ENCODE measurements around the gene ST3GAL3.

The ST3GAL3 gene

GRCh38 chr1:43851561-43852338 lies 144.4 kb downstream of the ST3GAL3 start:
- no peak for DNase-seq (ENCODE audit: low read depth)

GRCh38 chr1:43853161-43853921 lies 146.0 kb downstream of the ST3GAL3 start:
- DNase-seq (ENCODE audit: low read depth) = no peak

- DNase-seq (ENCODE audit: low read depth) = no peak
These were observed 147.1 kb downstream of the ST3GAL3 start for GRCh38 chr1:43854473-43854872.

- no peak for DNase-seq (ENCODE audit: low read depth)
These were observed 148.9 kb downstream of the ST3GAL3 start for GRCh38 chr1:43856188-43856587.

GRCh38 chr1:43857163-43857562 lies 149.8 kb downstream of the ST3GAL3 start:
- DNase-seq (ENCODE audit: low read depth) = no peak

- DNase-seq (ENCODE audit: low read depth) = no peak
These were observed 151.0 kb downstream of the ST3GAL3 start for GRCh38 chr1:43858324-43858723.

- DNase-seq (ENCODE audit: low read depth) = no peak
These were observed 154.0 kb downstream of the ST3GAL3 start for GRCh38 chr1:43861337-43861736.

- no peak for DNase-seq (ENCODE audit: low read depth)
These were observed 154.8 kb downstream of the ST3GAL3 start for GRCh38 chr1:43861988-43862735.

GRCh38 chr1:43864111-43865045 lies 157.0 kb downstream of the ST3GAL3 start:
- no peak for DNase-seq (ENCODE audit: low read depth)

GRCh38 chr1:43866201-43866600 lies 158.9 kb downstream of the ST3GAL3 start:
- no peak for DNase-seq (ENCODE audit: low read depth)

GRCh38 chr1:43867976-43868740 lies 160.8 kb downstream of the ST3GAL3 start:
- DNase-seq (ENCODE audit: low read depth) = no peak

GRCh38 chr1:43868741-43869067 lies 161.4 kb downstream of the ST3GAL3 start:
- DNase-seq (ENCODE audit: low read depth) = no peak

- DNase-seq (ENCODE audit: low read depth) = no peak
These were observed 163.0 kb downstream of the ST3GAL3 start for GRCh38 chr1:43870306-43870705.

- no peak for DNase-seq (ENCODE audit: low read depth)
These were observed 164.0 kb downstream of the ST3GAL3 start for GRCh38 chr1:43871181-43871910.

- DNase-seq (ENCODE audit: low read depth) = no peak
These were observed 164.9 kb downstream of the ST3GAL3 start for GRCh38 chr1:43872280-43872679.

GRCh38 chr1:43873851-43874250 lies 166.5 kb downstream of the ST3GAL3 start:
- no peak for DNase-seq (ENCODE audit: low read depth)

- DNase-seq (ENCODE audit: low read depth) = no peak
These were observed 167.4 kb downstream of the ST3GAL3 start for GRCh38 chr1:43874716-43875115.

GRCh38 chr1:43875331-43875730 lies 168.0 kb downstream of the ST3GAL3 start:
- DNase-seq (ENCODE audit: low read depth) = no peak

- no peak for DNase-seq (ENCODE audit: low read depth)
These were observed 169.8 kb downstream of the ST3GAL3 start for GRCh38 chr1:43877101-43877500.

GRCh38 chr1:43878440-43878839 lies 171.1 kb downstream of the ST3GAL3 start:
- no peak for DNase-seq (ENCODE audit: low read depth)
